Measurements from ENCODE around the gene PTPRG.

Gene PTPRG

GRCh38 chr3:61894988-61895935 is 333.9 kb downstream of the PTPRG start:
- DNase-seq (ENCODE audit: low read depth in 2 of 2), result peak; percentile 14 to 37

GRCh38 chr3:61896251-61896650 is 334.9 kb downstream of the PTPRG start:
- no peak for DNase-seq (ENCODE audit: low read depth in 2 of 2)

DNA sequence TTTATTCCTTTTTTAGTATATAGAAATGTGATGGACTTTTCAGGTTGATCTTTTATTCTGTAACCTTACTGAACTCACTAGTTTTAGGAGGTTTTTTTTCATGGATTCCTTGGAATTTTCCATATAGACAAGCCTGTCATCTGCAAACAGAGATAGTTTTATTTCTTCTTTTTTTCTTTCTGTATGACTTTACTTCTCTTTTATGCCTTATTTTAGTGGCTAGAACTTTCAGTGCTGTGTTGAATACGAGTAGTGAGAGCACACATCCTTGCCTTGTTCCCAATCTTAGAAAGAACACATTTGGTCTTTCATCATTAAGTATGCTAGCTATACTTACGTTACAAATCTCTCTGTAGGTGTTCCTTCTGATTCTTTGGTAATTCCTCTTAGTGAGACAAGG is 336.5 kb downstream of the PTPRG start:
- no peak for DNase-seq (ENCODE audit: low read depth in 2 of 2)

DNA sequence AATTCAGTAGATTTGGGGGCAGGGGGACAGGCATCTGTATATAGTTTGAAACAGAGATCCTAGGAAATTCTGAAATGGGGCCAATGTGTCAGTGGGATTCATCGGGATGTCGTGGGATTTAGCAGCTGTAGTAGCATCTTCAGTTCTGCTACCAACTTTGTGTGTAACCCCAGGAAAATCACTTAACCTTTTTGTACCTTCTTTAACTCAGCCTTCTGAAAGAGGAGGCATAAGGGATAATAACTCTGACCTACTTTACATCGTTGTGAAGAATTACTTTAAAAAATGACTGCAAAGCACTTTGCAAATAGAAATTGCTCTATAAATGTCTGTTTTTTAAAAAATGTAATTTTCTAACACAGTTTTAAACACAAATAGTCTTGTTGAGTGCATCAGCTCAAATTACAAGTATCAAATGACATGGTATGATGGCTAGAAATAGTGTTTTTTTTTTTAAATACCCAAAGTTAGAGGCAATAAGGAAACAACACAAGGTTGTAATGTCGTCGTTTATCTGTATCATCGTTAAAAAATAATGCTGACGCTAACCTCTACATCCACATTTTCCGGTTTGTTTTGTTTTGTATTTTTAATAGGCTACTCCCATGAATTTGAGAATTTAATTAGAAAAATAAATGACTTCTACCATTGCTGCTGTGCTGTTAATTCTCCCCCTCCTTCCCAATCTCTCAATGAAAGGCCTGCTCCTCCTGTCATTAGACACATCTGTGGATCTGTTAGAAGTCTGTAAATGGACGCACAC is 338.5 kb downstream of the PTPRG start:
- DNase-seq (ENCODE audit: low read depth in 2 of 2), result no peak

GRCh38 chr3:61901496-61901895 is 340.1 kb downstream of the PTPRG start:
- no peak for DNase-seq (ENCODE audit: low read depth in 2 of 2)

GRCh38 chr3:61901986-61902385 is 340.6 kb downstream of the PTPRG start:
- DNase-seq (ENCODE audit: low read depth in 2 of 2), result no peak

- DNase-seq (ENCODE audit: low read depth in 2 of 2), result no peak
Observed at GRCh38 chr3:61903074-61903473, 341.7 kb downstream of the PTPRG start.

GRCh38 chr3:61903931-61904657 is 342.7 kb downstream of the PTPRG start:
- DNase-seq (ENCODE audit: low read depth in 2 of 2), result no peak

DNA sequence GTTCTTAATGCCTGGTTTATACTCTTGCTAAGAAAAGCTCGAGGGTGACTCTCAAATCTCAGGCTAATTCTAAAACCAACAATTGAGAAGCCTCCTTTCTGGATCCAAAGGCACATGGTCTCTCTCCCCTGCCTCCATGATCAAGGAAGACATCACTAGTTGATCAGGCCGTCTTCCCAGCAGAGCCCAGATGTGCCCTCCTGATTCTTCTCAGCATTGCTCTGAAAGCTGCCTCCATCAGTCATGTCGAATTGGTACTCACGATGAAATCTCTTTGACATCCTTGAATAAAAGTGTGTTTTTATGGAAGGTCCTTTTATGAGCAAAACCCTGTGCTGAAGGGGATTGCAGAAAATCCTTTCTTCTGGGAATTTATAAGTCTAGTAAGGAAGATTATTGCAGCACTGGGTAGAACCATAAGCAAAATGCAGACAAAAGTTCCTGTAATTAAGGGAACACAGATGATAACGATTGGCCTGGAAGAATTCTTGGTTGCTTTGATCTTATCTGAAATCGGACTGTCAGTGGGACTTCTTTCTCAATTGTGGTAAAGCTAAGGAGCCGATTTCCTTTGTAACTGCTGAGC is 345.9 kb downstream of the PTPRG start:
- DNase-seq (ENCODE audit: low read depth in 2 of 2), result no peak

DNA sequence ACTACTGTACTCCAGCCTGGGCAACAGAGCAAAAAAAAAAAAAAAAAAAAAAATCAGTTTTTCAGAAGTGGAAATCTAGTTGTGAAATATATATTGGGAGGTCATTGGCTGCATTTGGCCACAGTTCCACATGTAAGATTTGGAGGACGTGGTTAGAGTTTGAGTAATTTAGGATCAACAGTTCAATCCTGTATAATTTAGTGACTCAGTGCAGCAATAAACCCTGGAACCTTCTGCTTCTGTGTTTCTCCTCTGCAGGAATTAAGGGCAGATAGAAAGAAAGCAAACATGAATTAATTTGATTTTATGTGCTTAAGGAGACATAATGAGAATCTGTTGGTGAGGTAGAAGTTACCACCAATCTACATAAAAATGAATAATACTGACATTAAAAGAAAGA is 347.0 kb downstream of the PTPRG start:
- no peak for DNase-seq (ENCODE audit: low read depth in 2 of 2)

GRCh38 chr3:61910732-61911131 is 349.4 kb downstream of the PTPRG start:
- DNase-seq (ENCODE audit: low read depth in 2 of 2), result no peak

DNA sequence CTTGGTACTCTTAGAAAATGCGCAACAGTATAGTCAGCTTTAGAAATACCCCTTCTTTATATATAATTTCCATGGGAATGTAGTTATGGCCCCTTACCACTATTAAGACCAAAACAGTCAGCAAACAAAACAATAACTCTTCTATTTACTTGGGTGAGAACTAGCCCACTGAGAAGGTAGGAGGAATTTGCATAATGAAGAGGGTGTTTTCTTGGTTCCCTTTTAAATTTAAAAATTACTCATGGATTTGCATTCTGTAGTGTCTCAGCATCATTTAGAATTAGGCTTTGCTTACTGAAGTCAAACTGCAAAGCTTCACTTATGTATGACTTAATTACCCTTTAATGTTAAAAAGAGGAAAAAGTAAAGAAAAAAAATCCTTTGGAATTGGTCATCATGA is 350.8 kb downstream of the PTPRG start:
- no peak for DNase-seq (ENCODE audit: low read depth in 2 of 2)

DNA sequence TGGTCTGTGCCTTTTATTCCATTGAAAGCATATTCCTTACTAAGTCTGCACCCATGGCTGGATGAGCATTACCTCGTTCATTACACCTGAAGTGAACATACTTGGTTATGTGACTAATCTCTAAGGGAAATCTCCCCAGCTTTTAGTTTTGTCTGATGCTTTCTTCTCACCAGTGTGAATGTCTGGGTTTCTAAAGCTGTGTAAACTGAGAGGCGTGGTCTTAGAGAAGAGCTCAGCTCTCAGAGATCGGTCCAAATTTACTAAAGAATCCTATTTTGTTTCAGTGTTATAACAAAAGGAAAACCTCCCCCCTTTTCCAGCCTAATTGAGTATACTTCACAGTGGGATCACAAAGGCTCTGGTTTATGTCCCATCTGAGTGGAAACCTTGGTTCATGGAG is 352.3 kb downstream of the PTPRG start:
- DNase-seq (ENCODE audit: low read depth in 2 of 2), result no peak

DNA sequence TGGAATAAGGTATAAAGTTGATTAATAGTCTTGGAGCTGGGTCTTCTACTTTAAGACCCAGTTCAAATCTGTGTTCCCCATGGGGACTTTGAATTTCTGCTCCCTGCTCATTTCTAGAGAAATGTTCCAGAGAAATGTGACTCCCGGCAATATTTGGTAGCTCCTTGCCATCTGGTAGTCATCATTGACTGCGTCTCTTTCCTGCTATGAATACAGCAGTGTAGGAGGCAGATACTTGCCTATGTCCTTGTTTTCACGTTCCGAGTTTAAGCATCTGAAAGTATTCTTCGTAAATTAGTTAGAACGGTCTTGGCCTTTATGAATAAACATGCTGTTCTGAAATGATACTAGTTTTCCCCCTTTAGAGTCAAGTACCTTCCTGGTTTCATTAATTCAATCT is 352.9 kb downstream of the PTPRG start:
- DNase-seq (ENCODE audit: low read depth in 2 of 2), result no peak

DNA sequence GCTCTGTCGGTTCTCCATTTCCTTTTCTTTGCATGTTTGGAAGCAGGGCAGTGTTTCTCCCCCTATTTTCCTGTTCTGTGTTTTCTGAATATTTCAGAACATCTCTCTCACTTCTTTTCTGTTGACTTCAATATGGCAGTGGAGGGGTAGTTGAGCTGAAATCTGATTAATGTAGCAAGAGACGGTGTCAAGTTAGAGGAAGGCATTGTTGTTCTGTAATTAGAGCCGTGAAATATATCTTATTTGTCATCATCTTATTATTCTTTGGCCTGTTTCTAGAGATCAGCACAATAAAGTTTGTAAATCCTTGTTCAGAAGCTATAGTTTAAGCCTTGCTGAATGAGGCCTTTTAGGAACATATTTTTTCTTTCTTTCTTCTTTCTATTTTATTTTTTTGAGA is 353.9 kb downstream of the PTPRG start:
- DNase-seq (ENCODE audit: low read depth in 2 of 2), result no peak

DNA sequence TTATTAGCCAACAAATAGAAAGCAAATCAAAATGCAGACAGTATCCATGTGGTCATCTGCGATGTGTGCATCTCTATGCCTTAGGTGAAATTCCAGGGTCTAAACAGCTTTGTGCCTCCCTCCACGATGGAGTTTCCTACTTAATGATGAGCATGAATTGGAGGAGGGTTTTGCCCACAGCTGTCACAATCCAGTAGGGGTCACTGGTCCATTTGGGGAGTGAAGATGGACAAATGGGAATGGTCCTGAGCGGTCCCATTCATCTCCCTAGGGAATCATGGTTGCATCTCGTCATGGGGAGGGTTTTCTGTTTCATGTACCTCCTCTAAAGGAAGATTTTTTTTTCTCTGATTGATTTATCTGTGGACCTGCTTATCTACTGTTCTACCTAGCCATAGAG is 358.0 kb downstream of the PTPRG start:
- no peak for DNase-seq (ENCODE audit: low read depth in 2 of 2)

DNA sequence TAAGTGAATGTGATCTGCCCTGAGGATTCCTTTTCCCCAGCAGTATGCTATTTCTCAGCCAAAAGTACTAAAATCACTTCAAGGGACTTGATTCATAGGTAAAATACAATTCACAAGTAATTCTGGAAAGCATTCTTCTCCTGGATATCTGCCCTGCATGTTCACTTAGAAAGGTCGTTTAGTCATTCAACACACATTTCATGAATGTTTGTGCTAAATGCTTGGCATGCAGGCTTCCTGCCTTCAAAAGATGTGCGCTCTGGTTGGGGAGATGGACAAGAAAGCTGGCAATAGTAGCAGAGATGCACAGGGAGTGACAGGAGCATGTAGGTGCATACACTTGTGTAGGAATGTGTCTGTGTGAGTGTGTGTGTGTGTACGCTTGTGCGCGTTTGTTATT is 360.7 kb downstream of the PTPRG start:
- DNase-seq (ENCODE audit: low read depth in 2 of 2), result no peak

DNA sequence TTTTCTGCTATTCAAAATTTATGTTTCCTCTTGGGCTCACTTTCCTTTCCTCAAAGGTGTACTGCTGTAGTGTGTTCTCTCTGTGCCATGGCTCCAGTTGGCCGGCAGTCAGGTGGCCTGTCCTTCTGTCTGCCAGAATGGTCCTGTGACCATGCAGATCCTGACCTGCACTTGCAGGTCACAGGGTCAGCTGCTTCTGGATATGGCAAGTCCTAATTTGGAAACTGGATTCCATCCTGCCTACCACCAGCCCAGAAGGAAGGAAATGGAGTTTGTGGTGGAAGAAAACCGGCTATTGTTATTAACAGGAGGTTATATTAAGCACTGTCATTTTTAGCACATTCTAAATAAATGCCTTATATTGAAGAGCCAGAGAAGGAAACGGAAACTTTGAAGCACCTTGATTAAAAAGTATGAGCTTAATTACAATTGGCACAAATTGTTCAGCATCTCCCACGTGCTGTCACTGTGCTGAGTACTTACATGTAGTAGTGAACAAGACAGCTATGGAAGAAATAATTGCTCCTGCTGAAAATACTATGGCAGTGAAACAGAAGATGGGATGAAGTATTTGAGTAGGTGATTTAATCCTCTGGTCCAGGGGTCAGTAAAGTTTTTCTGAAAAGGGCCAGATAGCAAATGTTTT is 362.8 kb downstream of the PTPRG start:
- DNase-seq (ENCODE audit: low read depth in 2 of 2), result no peak

DNA sequence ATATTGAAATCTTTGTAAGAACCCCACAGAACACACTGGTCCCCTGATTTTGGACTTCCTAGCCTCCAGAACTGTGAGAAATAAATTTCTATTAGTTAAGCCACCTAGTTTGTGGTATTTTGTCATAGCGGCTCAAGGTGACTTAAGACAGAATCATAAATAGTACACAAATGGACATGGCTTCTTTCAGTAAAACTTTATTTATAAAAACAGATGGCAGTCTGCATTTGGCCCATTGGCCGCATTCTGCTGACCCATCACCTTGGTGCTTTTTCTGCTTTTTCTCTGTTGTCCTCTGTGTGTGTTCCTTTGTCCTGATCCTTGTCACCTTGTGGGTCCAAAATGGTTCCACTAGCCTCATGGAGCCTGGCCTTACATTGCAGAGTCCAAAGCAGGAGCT is 363.6 kb downstream of the PTPRG start:
- no peak for DNase-seq (ENCODE audit: low read depth in 2 of 2)

DNA sequence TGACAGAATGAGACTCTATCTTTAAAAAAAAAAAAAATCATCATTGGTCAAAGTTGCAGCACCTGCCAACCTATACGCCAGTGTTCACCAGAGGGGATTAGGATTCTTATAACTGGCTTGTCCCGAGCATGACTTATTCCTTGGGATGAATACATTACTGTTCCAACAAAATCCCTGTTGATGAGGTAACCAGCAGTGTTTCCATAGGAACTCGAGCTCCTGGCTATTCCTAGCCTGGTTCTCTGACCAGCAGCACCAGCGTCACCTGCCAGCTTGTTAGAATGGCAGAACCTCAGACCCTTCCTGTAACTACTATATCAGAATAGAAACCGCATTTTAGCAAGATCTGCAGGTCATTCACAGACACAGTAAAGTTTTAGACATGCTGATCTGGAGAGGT is 364.4 kb downstream of the PTPRG start:
- DNase-seq (ENCODE audit: low read depth in 2 of 2), result no peak

GRCh38 chr3:61926923-61927322 is 365.6 kb downstream of the PTPRG start:
- DNase-seq (ENCODE audit: low read depth in 2 of 2), result no peak

Data from stimulated activated CD8-positive, alpha-beta memory T cell treated with anti-CD3 and anti-CD28 coated beads, Interleukin-15, amount 100 ng/mL, for 48 hours (primary cell).